ENCODE data around the gene HS3ST2. TPM values are rescaled to one million over a fixed set of nuclear protein-coding genes. Genes with fewer than 3 reads are reported as not detected.

Gene HS3ST2
- not detected in 2 replicates for total RNA-seq

- DNase-seq (ENCODE audit: low read depth) = peak; percentile 1
- TF ChIP-seq CTCF (IDR thresholded peaks at IDR 0.05; ENCODE audit: insufficient read depth, low read depth, low read length) = no peak
- H3K4me3 ChIP-seq (ENCODE audit: low read depth, low read length) = no peak within 1 kb of the TSS
These were observed at the start of gene HS3ST2 for GRCh38 chr16:22813948-22814710. Gene HS3ST2 (plus strand): TSS chr16:22814162. CDS start chr16:22814611, 449 bp downstream.

- no peak for TF ChIP-seq CTCF (IDR thresholded peaks at IDR 0.05; ENCODE audit: insufficient read depth, low read depth, low read length)
- no peak for DNase-seq (ENCODE audit: low read depth)
- no peak overlapping the region for H3K4me3 ChIP-seq (ENCODE audit: low read depth, low read length)
These were observed 49.2 kb upstream of the HS3ST2 start for GRCh38 chr16:22764662-22765327.

DNA sequence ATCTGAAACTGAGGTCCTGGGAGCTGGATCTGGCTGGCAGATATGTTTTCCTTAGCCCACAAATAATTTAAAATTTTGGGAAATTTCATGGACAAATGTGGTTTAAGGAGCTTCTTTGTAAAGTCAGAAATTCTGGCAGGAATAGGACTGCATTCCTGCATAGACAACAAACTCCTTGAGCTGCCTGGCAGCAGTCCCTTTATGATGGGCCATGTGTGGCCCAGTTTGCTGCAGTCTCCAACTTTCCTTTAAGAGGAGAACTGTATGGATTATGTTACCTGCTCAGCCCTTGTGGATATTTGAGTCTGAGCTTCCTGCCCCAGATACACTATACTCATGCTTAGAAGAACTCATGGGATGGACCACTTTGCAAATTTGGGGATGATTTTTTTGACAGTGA lies 48.5 kb upstream of the HS3ST2 start:
- no peak overlapping the region for H3K4me3 ChIP-seq (ENCODE audit: low read depth, low read length)
- no peak for DNase-seq (ENCODE audit: low read depth)

GRCh38 chr16:22770866-22771265 lies 43.1 kb upstream of the HS3ST2 start:
- no peak overlapping the region for H3K4me3 ChIP-seq (ENCODE audit: low read depth, low read length)
- no peak for TF ChIP-seq CTCF (IDR thresholded peaks at IDR 0.05; ENCODE audit: insufficient read depth, low read depth, low read length)
- DNase-seq (ENCODE audit: low read depth) = no peak

More for the DNA sequence above, 48.5 kb upstream of the HS3ST2 start:
- TF ChIP-seq CTCF (IDR thresholded peaks at IDR 0.05; ENCODE audit: insufficient read depth, low read depth, low read length) = no peak

GRCh38 chr16:22771551-22771950 lies 42.4 kb upstream of the HS3ST2 start:
- no peak for TF ChIP-seq CTCF (IDR thresholded peaks at IDR 0.05; ENCODE audit: insufficient read depth, low read depth, low read length)

GRCh38 chr16:22775220-22775922 lies 38.6 kb upstream of the HS3ST2 start:
- no peak for DNase-seq (ENCODE audit: low read depth)
- H3K4me3 ChIP-seq (ENCODE audit: low read depth, low read length) = no peak overlapping the region
- TF ChIP-seq CTCF (IDR thresholded peaks at IDR 0.05; ENCODE audit: insufficient read depth, low read depth, low read length) = no peak

More at GRCh38 chr16:22771551-22771950, 42.4 kb upstream of the HS3ST2 start:
- H3K4me3 ChIP-seq (ENCODE audit: low read depth, low read length) = no peak overlapping the region
- no peak for DNase-seq (ENCODE audit: low read depth)

Data from fibroblast of villous mesenchyme (primary cell).